ENCODE measurements around the gene WDR70. TPM values are rescaled to one million over a fixed set of nuclear protein-coding genes. Genes with fewer than 3 reads are reported as not detected.

Gene WDR70
- total RNA-seq, 2 donors from 2014 or later: 34.2 to 36.1 TPM

- Histone ChIP-seq H3K9ac (ENCODE audit: extremely low read depth, low read length, poor library complexity, severe bottlenecking) (no peak overlapping the region), H3K27ac (ENCODE audit: low read depth, low read length) (no peak overlapping the region), H3K4me3 (ENCODE audit: low read length) (no peak overlapping the region), H3K4me1 (ENCODE audit: control insufficient read depth, insufficient read depth, low read length) (no peaks in the 10 kb centered on the region), H3K36me3 (ENCODE audit: control insufficient read depth, insufficient read depth, low read length) (no peaks in the 10 kb centered on the region), H3K27me3 (ENCODE audit: control insufficient read depth, insufficient read depth, low read length, poor library complexity, severe bottlenecking) (no peaks in the 10 kb centered on the region), H3K9me3 (ENCODE audit: control insufficient read depth, low read length) (no peaks in the 10 kb centered on the region)
- Mint-ChIP-seq H3K4me1 (peaks cover 2% of the 10 kb centered on the region), H3K4me3 (no peak overlapping the region), H3K36me3 (ENCODE audit: low read depth) (no peaks in the 10 kb centered on the region), H3K27ac (no peak overlapping the region), H3K27me3 (ENCODE audit: insufficient read depth) (no peaks in the 10 kb centered on the region), H3K9me3 (no peaks in the 10 kb centered on the region)
- WGBS, 2 experiments (ENCODE audit: insufficient coverage in 1 of 2, insufficient read length in 1 of 2): 68 to 100% methylated on average over 1 to 2 of the region's 3 CpGs
- TF ChIP-seq CTCF (conservative IDR thresholded peaks at IDR 0.05): no peak
- no peak for DNase-seq
These were observed 283.2 kb downstream of the WDR70 start for GRCh38 chr5:37662362-37662761.

- Mint-ChIP-seq H3K4me3 (no peak overlapping the region), H3K27me3 (ENCODE audit: insufficient read depth) (no peaks in the 10 kb centered on the region), H3K4me1 (peaks cover 2% of the 10 kb centered on the region), H3K27ac (no peak overlapping the region), H3K9me3 (no peaks in the 10 kb centered on the region), H3K36me3 (ENCODE audit: low read depth) (no peaks in the 10 kb centered on the region)
- no peaks in the 10 kb centered on the region for H3K36me3 ChIP-seq (ENCODE audit: control insufficient read depth, insufficient read depth, low read length)
- H3K4me3 ChIP-seq (ENCODE audit: low read length): no peak overlapping the region
- H3K27me3 ChIP-seq (ENCODE audit: control insufficient read depth, insufficient read depth, low read length, poor library complexity, severe bottlenecking): no peaks in the 10 kb centered on the region
- WGBS, 2 experiments (ENCODE audit: insufficient coverage in 1 of 2, insufficient read length in 1 of 2): 89 to 95% methylated on average over 3 to 5 of the region's 5 CpGs
- no peak overlapping the region for H3K27ac ChIP-seq (ENCODE audit: low read depth, low read length)
- no peak for DNase-seq
- no peaks in the 10 kb centered on the region for H3K9me3 ChIP-seq (ENCODE audit: control insufficient read depth, low read length)
- TF ChIP-seq CTCF (conservative IDR thresholded peaks at IDR 0.05): no peak
- no peak overlapping the region for H3K9ac ChIP-seq (ENCODE audit: extremely low read depth, low read length, poor library complexity, severe bottlenecking)
- no peaks in the 10 kb centered on the region for H3K4me1 ChIP-seq (ENCODE audit: control insufficient read depth, insufficient read depth, low read length)
These were observed 283.8 kb downstream of the WDR70 start for GRCh38 chr5:37662789-37663485.

- no peaks in the 10 kb centered on the region for H3K36me3 Mint-ChIP-seq (ENCODE audit: low read depth)
- 87 to 89% methylated on average over 5 of the region's 5 CpGs for WGBS, 2 experiments (ENCODE audit: insufficient coverage in 1 of 2, insufficient read length in 1 of 2)
- H3K27me3 ChIP-seq (ENCODE audit: control insufficient read depth, insufficient read depth, low read length, poor library complexity, severe bottlenecking): no peaks in the 10 kb centered on the region
- no peak overlapping the region for H3K4me3 ChIP-seq (ENCODE audit: low read length)
- H3K9me3 ChIP-seq (ENCODE audit: control insufficient read depth, low read length): no peaks in the 10 kb centered on the region
- no peak overlapping the region for H3K4me3 Mint-ChIP-seq
- H3K27ac ChIP-seq (ENCODE audit: low read depth, low read length): no peak overlapping the region
- H3K9me3 Mint-ChIP-seq: no peaks in the 10 kb centered on the region
- H3K27ac Mint-ChIP-seq: no peak overlapping the region
- H3K27me3 Mint-ChIP-seq (ENCODE audit: insufficient read depth): no peaks in the 10 kb centered on the region
- H3K9ac ChIP-seq (ENCODE audit: extremely low read depth, low read length, poor library complexity, severe bottlenecking): no peak overlapping the region
- TF ChIP-seq CTCF (conservative IDR thresholded peaks at IDR 0.05): no peak
- no peaks in the 10 kb centered on the region for H3K4me1 Mint-ChIP-seq
- DNase-seq: no peak
- no peaks in the 10 kb centered on the region for H3K36me3 ChIP-seq (ENCODE audit: control insufficient read depth, insufficient read depth, low read length)
- H3K4me1 ChIP-seq (ENCODE audit: control insufficient read depth, insufficient read depth, low read length): no peaks in the 10 kb centered on the region
These were observed 284.4 kb downstream of the WDR70 start for GRCh38 chr5:37663538-37663937.
